Astrocyte (in vitro differentiated cells and primary cell): ENCODE measurements around the gene PRR30. TPM values are rescaled to one million over a fixed set of nuclear protein-coding genes. Genes with fewer than 3 reads are reported as not detected.

ENCODE experiments used
- DNase-seq: peaks from one replicate; pipeline ENCODE4 v3.0.0-alpha.2; 2010; ENCODE audit warnings: low read depth
- FAIRE-seq: peaks from 2 replicates; lab custom pipeline; 2011; peaks lifted over from hg19 to GRCh38; lab: Jason Lieb, UNC
- H2AFZ ChIP-seq: 2 replicates; pipeline ENCODE4 v1.6.0; 2012; ENCODE audit warnings: low read depth, low read length, inconsistent platforms
- H3K27ac ChIP-seq: 2 replicates; pipeline ENCODE4 v1.5.1; 2011; ENCODE audit warnings: low read depth, low read length, inconsistent platforms
- H3K27me3 ChIP-seq: 2 replicates; pipeline ENCODE4 v1.6.0; 2011; ENCODE audit warnings: low read length, inconsistent platforms; ENCODE audit not compliant: insufficient read depth
- H3K36me3 ChIP-seq: 2 replicates; pipeline ENCODE4 v1.5.1; 2011; ENCODE audit warnings: low read length, inconsistent platforms; ENCODE audit not compliant: insufficient read depth
- H3K4me1 ChIP-seq: 2 replicates; pipeline ENCODE4 v1.5.1; 2011; ENCODE audit warnings: low read length, inconsistent platforms; ENCODE audit not compliant: insufficient read depth
- H3K4me2 ChIP-seq: 2 replicates; pipeline ENCODE4 v1.6.0; 2012; ENCODE audit warnings: low read length, inconsistent platforms
- H3K4me3 ChIP-seq: 2 replicates; pipeline ENCODE4 v1.5.1; 2011; ENCODE audit warnings: low read depth, mild to moderate bottlenecking, low read length, inconsistent platforms; ENCODE audit not compliant: insufficient read depth
- H3K79me2 ChIP-seq: 2 replicates; pipeline ENCODE4 v1.6.0; 2012; ENCODE audit warnings: mild to moderate bottlenecking, low read length, inconsistent platforms; ENCODE audit not compliant: insufficient read depth
- H3K9ac ChIP-seq: 2 replicates; pipeline ENCODE4 v1.6.0; 2012; ENCODE audit warnings: mild to moderate bottlenecking, low read length, inconsistent platforms
- H3K9me3 ChIP-seq: 2 replicates; pipeline ENCODE4 v1.5.1; 2012; ENCODE audit warnings: low read depth, mild to moderate bottlenecking, low read length, inconsistent platforms; ENCODE audit not compliant: insufficient read depth
- H4K20me1 ChIP-seq: 2 replicates; pipeline ENCODE4 v1.6.0; 2012; ENCODE audit warnings: low read length, inconsistent platforms; ENCODE audit not compliant: insufficient read depth
- H3K27ac Mint-ChIP-seq: one replicate; pipeline ENCODE4 v1.8.0; 2021; ENCODE audit warnings: mild to moderate bottlenecking, mixed read lengths; ENCODE audit not compliant: unreplicated experiment
- H3K27me3 Mint-ChIP-seq: one replicate; pipeline ENCODE4 v1.8.0; 2021; ENCODE audit warnings: low read depth, mixed read lengths; ENCODE audit not compliant: unreplicated experiment
- H3K36me3 Mint-ChIP-seq: one replicate; pipeline ENCODE4 v1.8.0; 2021; ENCODE audit warnings: low read depth, mixed read lengths; ENCODE audit not compliant: unreplicated experiment
- H3K4me1 Mint-ChIP-seq: one replicate; pipeline ENCODE4 v1.8.0; 2021; ENCODE audit warnings: low read depth, mixed read lengths; ENCODE audit not compliant: unreplicated experiment
- H3K4me3 Mint-ChIP-seq: one replicate; pipeline ENCODE4 v1.8.0; 2021; ENCODE audit warnings: mild to moderate bottlenecking, moderate library complexity, mixed read lengths; ENCODE audit not compliant: unreplicated experiment
- H3K9me3 Mint-ChIP-seq: one replicate; pipeline ENCODE4 v1.8.0; 2021; ENCODE audit warnings: mild to moderate bottlenecking, mixed read lengths; ENCODE audit not compliant: unreplicated experiment
- CTCF ChIP-seq: IDR thresholded peaks from 2 replicates; pipeline ENCODE4 v1.5.1; 2011; ENCODE audit warnings: low read depth, mild to moderate bottlenecking, inconsistent platforms, low read length, moderate library complexity; ENCODE audit not compliant: insufficient read depth
- EZH2 ChIP-seq: IDR thresholded peaks from 2 replicates; pipeline ENCODE4 v1.6.1; 2012; ENCODE audit warnings: mild to moderate bottlenecking, low read length, inconsistent platforms; ENCODE audit not compliant: insufficient read depth
- total RNA-seq: library from RNA; stranded (reverse); gene quantifications from 2 replicates; pipeline ENCODE4 v1.2.1, GENCODE V29; 2021

The PRR30 gene
- total RNA-seq, 1 donor from 2014 or later = not detected

GRCh38 chr2:27092696-27093429, 46.3 kb downstream of the PRR30 start:
- H3K27me3 Mint-ChIP-seq = peaks cover 18% of the 10 kb centered on the region
- no peak overlapping the region for H3K4me3 ChIP-seq
- H3K9ac ChIP-seq = no peak overlapping the region
- no peak overlapping the region for H2AFZ ChIP-seq
- no peaks in the 10 kb centered on the region for H3K36me3 Mint-ChIP-seq
- no peaks in the 10 kb centered on the region for H4K20me1 ChIP-seq
- H3K27ac Mint-ChIP-seq = no peak overlapping the region
- TF ChIP-seq EZH2 = no peak
- TF ChIP-seq CTCF = no peak
- DNase-seq = no peak
- no peak overlapping the region for H3K27ac ChIP-seq
- H3K79me2 ChIP-seq = no peaks in the 10 kb centered on the region
- no peaks in the 10 kb centered on the region for H3K9me3 ChIP-seq
- H3K4me1 ChIP-seq = no peaks in the 10 kb centered on the region
- no peaks in the 10 kb centered on the region for H3K27me3 ChIP-seq
- H3K9me3 Mint-ChIP-seq = peaks cover 2% of the 10 kb centered on the region
- H3K36me3 ChIP-seq = no peaks in the 10 kb centered on the region
- H3K4me3 Mint-ChIP-seq = no peak overlapping the region
- FAIRE-seq = no peak
- H3K4me1 Mint-ChIP-seq = no peaks in the 10 kb centered on the region
- H3K4me2 ChIP-seq = no peak overlapping the region

- H3K9me3 ChIP-seq = no peaks in the 10 kb centered on the region
These were observed 47.2 kb downstream of the PRR30 start for GRCh38 chr2:27091746-27092695.

More at GRCh38 chr2:27091746-27092695, 47.2 kb downstream of the PRR30 start:
- TF ChIP-seq EZH2 = no peak
- TF ChIP-seq CTCF = no peak
- H3K9me3 Mint-ChIP-seq = peaks cover 2% of the 10 kb centered on the region
- H3K36me3 Mint-ChIP-seq = no peaks in the 10 kb centered on the region
- H3K9ac ChIP-seq = no peak overlapping the region
- no peaks in the 10 kb centered on the region for H3K79me2 ChIP-seq
- H3K27ac ChIP-seq = no peak overlapping the region
- H2AFZ ChIP-seq = no peak overlapping the region
- H3K4me2 ChIP-seq = no peak overlapping the region
- no peaks in the 10 kb centered on the region for H3K36me3 ChIP-seq
- H3K4me3 Mint-ChIP-seq = no peak overlapping the region
- no peaks in the 10 kb centered on the region for H4K20me1 ChIP-seq
- no peaks in the 10 kb centered on the region for H3K27me3 ChIP-seq
- FAIRE-seq = no peak
- no peak for DNase-seq
- peaks cover 24% of the 10 kb centered on the region for H3K27me3 Mint-ChIP-seq
- H3K4me1 Mint-ChIP-seq = no peaks in the 10 kb centered on the region
- peaks cover 2% of the 10 kb centered on the region for H3K4me1 ChIP-seq
- H3K27ac Mint-ChIP-seq = no peak overlapping the region
- no peak overlapping the region for H3K4me3 ChIP-seq
